Measurements from ENCODE around the gene SPATA32.

DNA sequence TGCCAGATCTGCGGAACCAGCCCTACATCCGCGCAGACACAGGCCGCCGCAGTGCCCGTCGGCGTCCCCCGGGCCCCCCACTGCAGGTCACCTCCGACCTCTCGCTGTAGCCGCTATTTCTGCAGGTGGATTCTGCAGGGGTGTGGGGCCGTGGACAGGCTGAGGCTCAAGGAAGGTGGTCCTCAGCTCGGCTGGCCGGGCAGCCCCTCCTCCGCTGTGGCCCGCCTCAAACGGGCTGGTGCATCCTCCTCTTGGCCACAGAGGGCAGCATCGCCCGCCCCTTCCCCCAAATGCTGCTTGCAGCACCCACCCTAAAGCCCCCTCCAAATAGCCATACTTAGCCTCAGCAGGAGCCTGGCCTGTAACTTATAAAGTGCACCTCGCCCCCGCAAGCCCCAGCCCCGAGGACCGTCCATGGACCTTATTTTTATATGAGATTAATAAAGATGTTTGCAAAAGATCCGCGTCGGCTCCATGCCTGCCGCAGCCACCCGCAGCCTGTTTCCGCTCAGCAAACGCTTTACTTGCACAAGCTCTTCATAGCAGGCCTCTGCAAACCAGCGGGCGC lies 14.9 kb downstream of the SPATA32 start:
- TF ChIP-seq, protein P1, sequence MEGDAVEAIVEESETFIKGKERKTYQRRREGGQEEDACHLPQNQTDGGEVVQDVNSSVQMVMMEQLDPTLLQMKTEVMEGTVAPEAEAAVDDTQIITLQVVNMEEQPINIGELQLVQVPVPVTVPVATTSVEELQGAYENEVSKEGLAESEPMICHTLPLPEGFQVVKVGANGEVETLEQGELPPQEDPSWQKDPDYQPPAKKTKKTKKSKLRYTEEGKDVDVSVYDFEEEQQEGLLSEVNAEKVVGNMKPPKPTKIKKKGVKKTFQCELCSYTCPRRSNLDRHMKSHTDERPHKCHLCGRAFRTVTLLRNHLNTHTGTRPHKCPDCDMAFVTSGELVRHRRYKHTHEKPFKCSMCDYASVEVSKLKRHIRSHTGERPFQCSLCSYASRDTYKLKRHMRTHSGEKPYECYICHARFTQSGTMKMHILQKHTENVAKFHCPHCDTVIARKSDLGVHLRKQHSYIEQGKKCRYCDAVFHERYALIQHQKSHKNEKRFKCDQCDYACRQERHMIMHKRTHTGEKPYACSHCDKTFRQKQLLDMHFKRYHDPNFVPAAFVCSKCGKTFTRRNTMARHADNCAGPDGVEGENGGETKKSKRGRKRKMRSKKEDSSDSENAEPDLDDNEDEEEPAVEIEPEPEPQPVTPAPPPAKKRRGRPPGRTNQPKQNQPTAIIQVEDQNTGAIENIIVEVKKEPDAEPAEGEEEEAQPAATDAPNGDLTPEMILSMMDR (conservative IDR thresholded peaks at IDR 0.05; ENCODE audit: low read depth in 2 of 2) = peak; percentile 74 to 79
- TF ChIP-seq, protein P2, sequence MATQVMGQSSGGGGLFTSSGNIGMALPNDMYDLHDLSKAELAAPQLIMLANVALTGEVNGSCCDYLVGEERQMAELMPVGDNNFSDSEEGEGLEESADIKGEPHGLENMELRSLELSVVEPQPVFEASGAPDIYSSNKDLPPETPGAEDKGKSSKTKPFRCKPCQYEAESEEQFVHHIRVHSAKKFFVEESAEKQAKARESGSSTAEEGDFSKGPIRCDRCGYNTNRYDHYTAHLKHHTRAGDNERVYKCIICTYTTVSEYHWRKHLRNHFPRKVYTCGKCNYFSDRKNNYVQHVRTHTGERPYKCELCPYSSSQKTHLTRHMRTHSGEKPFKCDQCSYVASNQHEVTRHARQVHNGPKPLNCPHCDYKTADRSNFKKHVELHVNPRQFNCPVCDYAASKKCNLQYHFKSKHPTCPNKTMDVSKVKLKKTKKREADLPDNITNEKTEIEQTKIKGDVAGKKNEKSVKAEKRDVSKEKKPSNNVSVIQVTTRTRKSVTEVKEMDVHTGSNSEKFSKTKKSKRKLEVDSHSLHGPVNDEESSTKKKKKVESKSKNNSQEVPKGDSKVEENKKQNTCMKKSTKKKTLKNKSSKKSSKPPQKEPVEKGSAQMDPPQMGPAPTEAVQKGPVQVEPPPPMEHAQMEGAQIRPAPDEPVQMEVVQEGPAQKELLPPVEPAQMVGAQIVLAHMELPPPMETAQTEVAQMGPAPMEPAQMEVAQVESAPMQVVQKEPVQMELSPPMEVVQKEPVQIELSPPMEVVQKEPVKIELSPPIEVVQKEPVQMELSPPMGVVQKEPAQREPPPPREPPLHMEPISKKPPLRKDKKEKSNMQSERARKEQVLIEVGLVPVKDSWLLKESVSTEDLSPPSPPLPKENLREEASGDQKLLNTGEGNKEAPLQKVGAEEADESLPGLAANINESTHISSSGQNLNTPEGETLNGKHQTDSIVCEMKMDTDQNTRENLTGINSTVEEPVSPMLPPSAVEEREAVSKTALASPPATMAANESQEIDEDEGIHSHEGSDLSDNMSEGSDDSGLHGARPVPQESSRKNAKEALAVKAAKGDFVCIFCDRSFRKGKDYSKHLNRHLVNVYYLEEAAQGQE (IDR thresholded peaks at IDR 0.05; ENCODE audit: unreplicated experiment) = no peak
- TF ChIP-seq EZH2phosphoT487 (IDR thresholded peaks at IDR 0.05; ENCODE audit: unreplicated experiment) (no peak), EZH2 (IDR thresholded peaks at IDR 0.05; ENCODE audit: low read depth, unreplicated experiment) (no peak), NANOG (IDR thresholded peaks at IDR 0.05; ENCODE audit: borderline replicate concordance) (no peak), POLR2AphosphoS5 (IDR thresholded peaks at IDR 0.05; ENCODE audit: low read depth) (no peak; the same call in 1 of the 2 replicates), CREB1 (CRISPR knock-in tag; IDR thresholded peaks at IDR 0.05; ENCODE audit: low read depth) (no peak)
